Fibroblast of lung (primary cell): ENCODE data around the gene NCAPH2.

Experiments
- EZH2 ChIP-seq: IDR thresholded peaks from 2 replicates; pipeline ENCODE4 v1.5.1; 2012; ENCODE audit warnings: low read length, control low read depth, mild to moderate bottlenecking; ENCODE audit errors: missing control alignments
- TF ChIP-seq, protein P1 (sequence below), 2 donors: IDR thresholded peaks in 1 of 2; conservative IDR thresholded peaks in 1 of 2; 1 replicate in 1 of 2; 2 replicates in 1 of 2; pipeline ENCODE4 v1.5.1; 2011 to 2012; ENCODE audit warnings: low read length in 2 of 2, control low read depth in 1 of 2, inconsistent platforms in 1 of 2, low read depth in 1 of 2, mild to moderate bottlenecking in 1 of 2

DNA sequence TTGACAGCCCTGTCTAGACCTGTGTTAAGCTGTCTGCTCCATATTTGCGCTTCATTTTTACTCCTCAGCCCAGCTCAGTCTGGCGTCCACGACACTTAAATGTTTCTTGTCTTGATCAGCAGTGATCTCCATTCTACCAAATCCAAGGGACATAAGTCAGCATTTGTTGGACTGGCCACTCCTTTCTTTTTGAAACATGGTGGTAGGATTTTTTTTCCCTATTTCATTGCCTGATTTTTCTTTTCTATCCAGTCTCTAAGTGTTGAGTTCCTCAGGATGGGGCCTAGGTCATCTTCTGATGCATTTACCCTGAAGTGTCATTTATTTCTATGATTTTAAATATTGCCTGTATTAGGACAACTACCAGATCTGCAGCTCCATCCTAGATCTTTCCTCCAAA, 873 bp downstream of the NCAPH2 start:
- TF ChIP-seq EZH2, result no peak
- TF ChIP-seq, protein P1, sequence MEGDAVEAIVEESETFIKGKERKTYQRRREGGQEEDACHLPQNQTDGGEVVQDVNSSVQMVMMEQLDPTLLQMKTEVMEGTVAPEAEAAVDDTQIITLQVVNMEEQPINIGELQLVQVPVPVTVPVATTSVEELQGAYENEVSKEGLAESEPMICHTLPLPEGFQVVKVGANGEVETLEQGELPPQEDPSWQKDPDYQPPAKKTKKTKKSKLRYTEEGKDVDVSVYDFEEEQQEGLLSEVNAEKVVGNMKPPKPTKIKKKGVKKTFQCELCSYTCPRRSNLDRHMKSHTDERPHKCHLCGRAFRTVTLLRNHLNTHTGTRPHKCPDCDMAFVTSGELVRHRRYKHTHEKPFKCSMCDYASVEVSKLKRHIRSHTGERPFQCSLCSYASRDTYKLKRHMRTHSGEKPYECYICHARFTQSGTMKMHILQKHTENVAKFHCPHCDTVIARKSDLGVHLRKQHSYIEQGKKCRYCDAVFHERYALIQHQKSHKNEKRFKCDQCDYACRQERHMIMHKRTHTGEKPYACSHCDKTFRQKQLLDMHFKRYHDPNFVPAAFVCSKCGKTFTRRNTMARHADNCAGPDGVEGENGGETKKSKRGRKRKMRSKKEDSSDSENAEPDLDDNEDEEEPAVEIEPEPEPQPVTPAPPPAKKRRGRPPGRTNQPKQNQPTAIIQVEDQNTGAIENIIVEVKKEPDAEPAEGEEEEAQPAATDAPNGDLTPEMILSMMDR (conservative IDR thresholded peaks at IDR 0.05 in 1 of 2, IDR thresholded peaks at IDR 0.05 in 1 of 2; ENCODE audit: low read depth in 1 of 2, low read length in 2 of 2), result no peak
